K562 (cell line): ENCODE results near the gene COL6A1. TPM values are rescaled to one million over a fixed set of nuclear protein-coding genes. Genes with fewer than 3 reads are reported as not detected.
A peak's percentile ranks its signal among the peaks of the same experiment; 100 is the strongest.

Source experiments
- BRD4 ChIP-seq: fragments of 200-600 bp; sonication (generic); IDR thresholded peaks from 2 replicates; pipeline ENCODE4 v1.6.1; 2017; ENCODE audit warnings: inconsistent platforms
- E2F6 ChIP-seq, 2 experiments: IDR thresholded peaks; 2 replicates each; pipeline ENCODE4 v1.6.1; 2011; ENCODE audit warnings: borderline replicate concordance in 1 of 2, control low read depth in 1 of 2, low read depth in 1 of 2, low read length in 1 of 2, mild to moderate bottlenecking in 1 of 2, mixed read lengths in 1 of 2, moderate library complexity in 1 of 2; ENCODE audit not compliant: insufficient read depth in 1 of 2, insufficient read length in 1 of 2, poor library complexity in 1 of 2, severe bottlenecking in 1 of 2; ENCODE audit errors: extremely low read depth in 1 of 2
- HDAC1 ChIP-seq, 2 experiments: fragments of 450-650 bp; IDR thresholded peaks; 2 replicates each; pipeline ENCODE4 v1.6.1; 2016 to 2017; ENCODE audit warnings: inconsistent platforms in 1 of 2, mild to moderate bottlenecking in 1 of 2, moderate library complexity in 1 of 2
- LCOR ChIP-seq: sonication (generic); formaldehyde crosslinking; IDR thresholded peaks from 2 replicates; pipeline ENCODE4 v1.8.0; 2022; ENCODE audit warnings: mild to moderate bottlenecking, missing genetic modification reagents
- LEF1 ChIP-seq: fragments of 450-650 bp; IDR thresholded peaks from 2 replicates; pipeline ENCODE4 v1.6.1; 2016; ENCODE audit warnings: mild to moderate bottlenecking
- MCM7 ChIP-seq, 2 experiments: fragments of 450-650 bp; IDR thresholded peaks; 2 replicates each; pipeline ENCODE4 v1.6.1; 2016 to 2018
- NRF1 ChIP-seq, 2 experiments: fragments of 450-650 bp; IDR thresholded peaks in 1 of 2; conservative IDR thresholded peaks in 1 of 2; 2 replicates each; pipeline ENCODE4 v1.6.1; 2014; ENCODE audit warnings: mild to moderate bottlenecking in 2 of 2
- PHF8 ChIP-seq: fragments of 200-600 bp; sonication (generic); IDR thresholded peaks from 2 replicates; pipeline ENCODE4 v1.6.1; 2012; ENCODE audit warnings: mixed run types, mild to moderate bottlenecking, inconsistent platforms, low read length, moderate library complexity, borderline replicate concordance
- RBBP5 ChIP-seq: fragments of 200-600 bp; sonication (generic); IDR thresholded peaks from 2 replicates; pipeline ENCODE4 v1.6.1; 2012; ENCODE audit warnings: borderline replicate concordance, mild to moderate bottlenecking, low read length, control low read depth, inconsistent platforms; ENCODE audit not compliant: insufficient read depth, poor library complexity, severe bottlenecking
- SREBF1 ChIP-seq: fragments of 150-350 bp; IDR thresholded peaks from 2 replicates; pipeline ENCODE4 v1.6.1; 2014; ENCODE audit warnings: antibody characterized with exemption, low read depth, low read length, borderline replicate concordance
- TCF7L2 ChIP-seq: fragments of 150-350 bp; IDR thresholded peaks from 2 replicates; pipeline ENCODE4 v1.6.1; 2016; ENCODE audit warnings: low read depth, mild to moderate bottlenecking, low read length, moderate library complexity
- USF1 ChIP-seq: sonication (generic); formaldehyde crosslinking; IDR thresholded peaks from 2 replicates; pipeline ENCODE4 v1.9.0; 2022; ENCODE audit warnings: mild to moderate bottlenecking, missing genetic modification reagents
- ZBTB7A ChIP-seq: IDR thresholded peaks from 2 replicates; pipeline ENCODE4 v1.6.1; 2011; ENCODE audit warnings: low read depth, mild to moderate bottlenecking, low read length, moderate library complexity, borderline replicate concordance; ENCODE audit not compliant: control insufficient read depth
- ZBTB9 ChIP-seq: fragments of 450-650 bp; formaldehyde crosslinking; IDR thresholded peaks from 2 replicates; pipeline ENCODE4 v1.4.0; 2020; ENCODE audit warnings: mild to moderate bottlenecking, moderate library complexity
- ZEB2 ChIP-seq: fragments of 450-650 bp; IDR thresholded peaks from 2 replicates; pipeline ENCODE4 v1.6.1; 2016
- ZMIZ1 ChIP-seq, 2 experiments: fragments of 150-350 bp in 1 of 2; IDR thresholded peaks; 2 replicates each; pipeline ENCODE4 v1.6.1; 2012 to 2016; ENCODE audit warnings: low read depth in 2 of 2, low read length in 2 of 2, mild to moderate bottlenecking in 1 of 2, moderate library complexity in 1 of 2
- ZNF12 ChIP-seq: sonication (generic); formaldehyde crosslinking; IDR thresholded peaks from 2 replicates; pipeline ENCODE4 v1.4.0; 2020; ENCODE audit warnings: mild to moderate bottlenecking, missing genetic modification reagents
- ZNF41 ChIP-seq: fragments of 250-450 bp; sonication (Bioruptor Pico); conservative IDR thresholded peaks from 2 replicates; pipeline ENCODE4 v1.4.0; 2020; ENCODE audit warnings: mild to moderate bottlenecking
- ZNF76 ChIP-seq: fragments of 250-450 bp; sonication (Bioruptor Pico); IDR thresholded peaks from 2 replicates; pipeline ENCODE4 v1.4.0; 2020; ENCODE audit warnings: mild to moderate bottlenecking, moderate library complexity, borderline replicate concordance
- polyA plus RNA-seq, 8 experiments: library from polyadenylated mRNA; depleted of rRNA in 4 of 8; stranded (reverse) in 5 of 8; unstranded in 3 of 8; fragments of >200 nt; fragmentation: Nextera tagmentation in 2 of 8; fragmentation: Illumina TruSeq in 1 of 8; extraction: Ambion mirVana in 2 of 8; extraction: Trizol in 1 of 8; gene quantifications; 2 replicates each; pipeline versions ENCODE4 v1.2.1 to v1.2.3, GENCODE V29; 2011 to 2014; ENCODE audit warnings: inconsistent platforms in 1 of 8, missing spikeins in 1 of 8
- total RNA-seq, 7 experiments: library from RNA; depleted of rRNA in 6 of 7; stranded (reverse); fragments of >200 nt in 6 of 7; fragmentation: Illumina TruSeq in 2 of 7; extraction: Trizol in 2 of 7; gene quantifications; 2 replicates each; pipeline versions ENCODE4 v1.2.1 to v1.2.3, GENCODE V29; 2011 to 2021; ENCODE audit warnings: low replicate concordance in 1 of 7

The COL6A1 gene
- total and polyA plus RNA-seq, 9 of the 15 experiments (the other 6 are each of a cell fraction or from before 2014, with no cell fraction given): 0.07 to 1.3 (median 0.14) TPM; not detected in 3

- TF ChIP-seq PHF8 (peak; percentile 11; the same call in 1 of the 2 replicates), BRD4 (no peak), LCOR (CRISPR knock-in tag) (0 out of 2 replicates have a peak, but pooled peaks have one; percentile 44), MCM7 (IDR thresholded peaks at IDR 0.05) (no peak), RBBP5 (no peak), SREBF1 (no peak), ZNF41 (CRISPR knock-in tag) (no peak), ZNF12 (CRISPR knock-in tag) (peak; percentile 53; the same call in 1 of the 2 replicates), HDAC1 (IDR thresholded peaks at IDR 0.05) (no peak), E2F6 (IDR thresholded peaks at IDR 0.05; ENCODE audit: borderline replicate concordance in 1 of 2, extremely low read depth in 1 of 2, insufficient read depth in 1 of 2, insufficient read length in 1 of 2, low read depth in 1 of 2, low read length in 1 of 2, poor library complexity in 1 of 2, severe bottlenecking in 1 of 2) (peak; percentile 53 to 86), ZBTB9 (CRISPR knock-in tag) (no peak), ZBTB7A (no peak), ZNF76 (CRISPR knock-in tag) (no peak), ZMIZ1 (IDR thresholded peaks at IDR 0.05; ENCODE audit: low read depth in 2 of 2, low read length in 2 of 2) (no peak), ZEB2 (no peak), USF1 (CRISPR knock-in tag) (no peak), TCF7L2 (no peak), LEF1 (no peak), NRF1 (conservative IDR thresholded peaks at IDR 0.05 in 1 of 2, IDR thresholded peaks at IDR 0.05 in 1 of 2) (peak; percentile 27 to 45; a peak in 3 of 4 replicates)
Measured at GRCh38 chr21:46021978-46022544, 40.5 kb downstream of the COL6A1 start (continued).
